Measurements from ENCODE around the gene ENKD1.

DNA sequence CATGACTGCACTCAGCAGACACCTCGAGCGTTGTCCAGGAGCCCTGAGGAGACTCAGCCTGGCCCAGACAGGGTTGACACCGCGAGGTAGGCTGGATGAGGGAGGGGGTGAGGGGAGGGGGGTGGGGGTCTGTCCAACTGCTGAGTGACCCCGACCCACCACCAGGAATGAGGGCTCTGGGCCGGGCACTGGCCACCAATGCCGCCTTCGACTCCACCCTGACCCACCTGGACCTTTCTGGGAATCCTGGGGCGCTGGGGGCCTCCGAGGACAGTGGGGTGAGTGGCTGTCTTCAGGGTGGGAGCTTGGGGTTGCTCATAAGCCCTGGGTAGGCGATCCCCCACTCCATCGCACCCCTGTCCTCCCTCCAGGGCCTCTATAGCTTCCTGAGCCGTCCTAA lies 18.9 kb downstream of the ENKD1 start:
- TF ChIP-seq, protein P1, sequence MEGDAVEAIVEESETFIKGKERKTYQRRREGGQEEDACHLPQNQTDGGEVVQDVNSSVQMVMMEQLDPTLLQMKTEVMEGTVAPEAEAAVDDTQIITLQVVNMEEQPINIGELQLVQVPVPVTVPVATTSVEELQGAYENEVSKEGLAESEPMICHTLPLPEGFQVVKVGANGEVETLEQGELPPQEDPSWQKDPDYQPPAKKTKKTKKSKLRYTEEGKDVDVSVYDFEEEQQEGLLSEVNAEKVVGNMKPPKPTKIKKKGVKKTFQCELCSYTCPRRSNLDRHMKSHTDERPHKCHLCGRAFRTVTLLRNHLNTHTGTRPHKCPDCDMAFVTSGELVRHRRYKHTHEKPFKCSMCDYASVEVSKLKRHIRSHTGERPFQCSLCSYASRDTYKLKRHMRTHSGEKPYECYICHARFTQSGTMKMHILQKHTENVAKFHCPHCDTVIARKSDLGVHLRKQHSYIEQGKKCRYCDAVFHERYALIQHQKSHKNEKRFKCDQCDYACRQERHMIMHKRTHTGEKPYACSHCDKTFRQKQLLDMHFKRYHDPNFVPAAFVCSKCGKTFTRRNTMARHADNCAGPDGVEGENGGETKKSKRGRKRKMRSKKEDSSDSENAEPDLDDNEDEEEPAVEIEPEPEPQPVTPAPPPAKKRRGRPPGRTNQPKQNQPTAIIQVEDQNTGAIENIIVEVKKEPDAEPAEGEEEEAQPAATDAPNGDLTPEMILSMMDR (IDR thresholded peaks at IDR 0.05): no peak
- TF ChIP-seq POLR2A (IDR thresholded peaks at IDR 0.05): no peak
